GM21619 (cell line): Measurements from ENCODE around the gene PHKG2.

ENCODE experiments used
- ATAC-seq: cut with Tn5 transposase; IDR thresholded peaks from one replicate; pipeline ENCODE4 v1.9.1; 2021; ENCODE audit not compliant: unreplicated experiment

Gene PHKG2

GRCh38 chr16:30755955-30756780 is 7.9 kb downstream of the PHKG2 start:
- no peak for ATAC-seq

- no peak for ATAC-seq
Measured at GRCh38 chr16:30756781-30757100, 8.5 kb downstream of the PHKG2 start.

GRCh38 chr16:30757316-30757715 is 9.1 kb downstream of the PHKG2 start:
- no peak for ATAC-seq

DNA sequence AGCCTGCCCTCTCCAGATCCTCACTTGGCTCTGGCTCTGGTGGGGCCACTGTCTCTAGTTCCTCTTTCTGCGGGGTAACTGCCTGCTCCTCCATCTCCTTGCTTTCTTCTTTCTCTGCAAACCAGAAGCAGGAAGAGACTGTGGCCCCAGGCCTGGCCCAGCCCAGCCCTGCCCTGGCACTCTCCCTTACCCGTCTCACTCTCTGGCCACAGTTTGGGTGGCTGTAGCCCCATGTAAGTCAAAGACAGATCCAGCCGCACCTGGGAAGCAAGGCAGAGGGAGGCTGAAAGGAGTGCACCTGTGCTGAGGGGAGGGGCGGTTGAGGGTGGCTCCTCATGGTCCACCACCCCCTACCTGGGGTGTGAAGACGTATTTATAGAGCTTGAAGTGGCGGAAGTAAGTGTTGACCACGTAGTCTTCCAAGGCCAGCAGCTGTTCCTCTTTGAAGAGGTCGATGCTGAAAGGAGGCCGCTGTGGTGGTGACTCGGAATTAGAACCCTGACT is 10.8 kb downstream of the PHKG2 start:
- ATAC-seq = no peak

GRCh38 chr16:30760001-30760559 is 11.9 kb downstream of the PHKG2 start:
- ATAC-seq = no peak

- peak; percentile 11 for ATAC-seq
Measured at GRCh38 chr16:30760577-30761426, 12.6 kb downstream of the PHKG2 start.

GRCh38 chr16:30761427-30761927 is 13.3 kb downstream of the PHKG2 start:
- peak; percentile 24 for ATAC-seq

DNA sequence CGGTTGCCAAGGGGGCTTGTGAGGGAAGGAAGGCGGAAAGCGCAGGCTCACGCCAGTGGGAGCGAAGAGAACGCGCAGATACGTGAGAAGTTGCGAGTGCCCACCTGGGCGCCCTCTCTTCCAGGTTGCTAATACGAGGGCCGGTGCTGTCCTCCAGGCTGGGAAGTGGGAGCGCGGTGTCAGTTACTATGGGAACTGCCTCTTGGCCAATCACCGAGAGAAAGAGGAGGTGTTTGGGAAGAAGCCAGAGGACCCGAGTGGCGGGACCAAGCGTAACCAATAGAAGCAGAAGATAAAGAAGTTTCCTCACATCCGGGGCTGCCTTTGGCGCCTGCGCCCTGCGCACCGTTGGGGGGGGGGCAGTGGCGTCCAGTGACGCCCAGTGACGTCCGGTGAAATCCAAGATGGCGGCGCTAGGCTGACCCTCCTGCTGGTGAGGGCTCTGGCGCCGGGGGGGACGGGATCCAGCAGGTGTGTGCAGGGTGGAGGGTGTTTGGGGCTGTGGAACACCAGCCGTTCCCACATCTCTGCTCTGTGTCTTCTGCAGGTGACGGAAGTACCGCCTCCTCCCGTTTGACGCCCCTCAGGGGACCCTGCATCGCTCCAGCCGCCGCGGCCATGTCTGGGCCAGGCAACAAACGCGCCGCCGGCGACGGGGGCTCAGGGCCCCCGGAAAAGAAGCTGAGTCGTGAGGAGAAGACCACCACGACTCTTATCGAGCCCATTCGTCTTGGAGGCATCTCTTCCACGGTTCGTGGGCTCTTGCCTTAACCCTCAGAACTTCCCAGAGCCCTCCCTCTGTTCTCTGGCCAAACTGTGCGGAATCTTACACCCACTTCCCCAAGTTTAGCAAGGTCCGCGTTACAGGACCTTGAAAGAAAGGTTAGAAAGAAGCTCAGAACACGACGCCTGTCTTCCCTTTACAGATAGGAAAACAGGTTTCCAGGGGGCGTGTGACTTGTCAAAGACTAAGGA is 14.0 kb downstream of the PHKG2 start, which contains the start of the genes CFAP119 and RNF40:
CFAP119 (minus strand) TSS at position 135 of the 975 bp plus-strand sequence. CDS start 314 bp downstream, outside the sequence.
RNF40 (plus strand) TSS at position 395 of the 975 bp plus-strand sequence; CDS start at position 619, 224 bp downstream.
- ATAC-seq = peak; percentile 83

- ATAC-seq = no peak
Measured at GRCh38 chr16:30762991-30763725, 14.9 kb downstream of the PHKG2 start.

- no peak for ATAC-seq
Measured at GRCh38 chr16:30764086-30764485, 15.9 kb downstream of the PHKG2 start.

- ATAC-seq = no peak
Measured at GRCh38 chr16:30764816-30765465, 16.7 kb downstream of the PHKG2 start.

- ATAC-seq = no peak
Measured at GRCh38 chr16:30766206-30766932, 18.1 kb downstream of the PHKG2 start.

DNA sequence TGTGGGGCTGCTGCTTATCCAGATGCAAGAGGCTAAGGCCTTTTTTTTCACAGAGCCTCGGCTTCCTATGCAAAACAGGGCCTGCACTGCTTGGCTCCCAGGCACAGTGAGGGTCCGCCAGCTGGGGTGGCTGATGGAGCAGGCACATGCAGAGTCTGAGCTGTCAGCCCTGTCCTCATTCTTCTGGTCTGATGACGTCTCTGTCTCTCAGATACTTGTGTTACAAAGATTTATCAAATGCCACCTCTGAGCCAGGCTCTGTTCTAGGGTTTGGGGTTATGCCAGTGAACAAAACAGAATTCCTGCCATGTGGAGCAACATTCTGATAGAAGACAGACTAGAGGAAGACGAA is 18.7 kb downstream of the PHKG2 start:
- ATAC-seq = no peak

GRCh38 chr16:30767767-30768465 is 19.7 kb downstream of the PHKG2 start:
- ATAC-seq = no peak

- ATAC-seq = no peak
Measured at GRCh38 chr16:30768583-30769181, 20.5 kb downstream of the PHKG2 start.

DNA sequence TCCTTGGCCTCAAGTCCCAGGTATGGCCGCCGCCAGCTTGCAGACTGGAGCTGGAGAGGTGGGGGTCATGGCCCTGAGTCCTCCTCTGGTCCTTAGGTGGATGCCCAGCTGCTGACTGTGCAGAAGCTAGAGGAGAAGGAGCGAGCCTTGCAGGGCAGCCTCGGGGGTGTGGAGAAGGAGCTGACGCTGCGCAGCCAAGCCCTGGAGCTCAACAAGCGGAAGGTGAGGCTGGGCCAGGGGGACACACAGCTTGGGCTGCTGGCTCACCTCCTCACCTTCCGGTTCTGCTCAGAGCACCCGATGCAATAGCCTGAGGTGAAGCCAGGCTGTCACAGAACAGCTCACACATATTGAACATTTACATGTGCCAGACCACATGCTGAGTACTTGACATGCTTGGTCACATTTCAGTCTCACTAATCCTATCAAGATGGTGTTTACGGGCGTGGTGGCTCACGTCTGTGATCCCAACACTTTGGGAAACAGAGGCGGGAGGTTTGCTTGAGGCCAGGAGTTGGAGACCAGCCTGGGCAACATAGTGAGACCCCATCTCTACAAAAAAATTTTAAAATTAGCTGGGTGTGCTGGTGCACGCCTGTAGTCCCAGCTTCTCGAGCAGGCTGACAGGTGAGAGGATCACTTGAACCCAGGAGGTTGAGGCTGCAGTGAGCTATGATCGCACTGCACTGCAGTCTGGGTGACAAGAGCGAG is 21.3 kb downstream of the PHKG2 start:
- ATAC-seq = no peak

GRCh38 chr16:30771726-30772125 is 23.5 kb downstream of the PHKG2 start:
- ATAC-seq = no peak
